HTR-8/SVneo (cell line): ENCODE results near the gene CD163L1.
A peak's percentile ranks its signal among the peaks of the same experiment; 100 is the strongest.

Experiments
- DNase-seq: peaks from one replicate; pipeline ENCODE4 v3.0.0; 2011; ENCODE audit warnings: low spot score, mixed read lengths; ENCODE audit not compliant: insufficient read length
- FAIRE-seq: peaks from 2 replicates; lab custom pipeline; 2011; peaks lifted over from hg19 to GRCh38; lab: Jason Lieb, UNC

The CD163L1 gene

DNA sequence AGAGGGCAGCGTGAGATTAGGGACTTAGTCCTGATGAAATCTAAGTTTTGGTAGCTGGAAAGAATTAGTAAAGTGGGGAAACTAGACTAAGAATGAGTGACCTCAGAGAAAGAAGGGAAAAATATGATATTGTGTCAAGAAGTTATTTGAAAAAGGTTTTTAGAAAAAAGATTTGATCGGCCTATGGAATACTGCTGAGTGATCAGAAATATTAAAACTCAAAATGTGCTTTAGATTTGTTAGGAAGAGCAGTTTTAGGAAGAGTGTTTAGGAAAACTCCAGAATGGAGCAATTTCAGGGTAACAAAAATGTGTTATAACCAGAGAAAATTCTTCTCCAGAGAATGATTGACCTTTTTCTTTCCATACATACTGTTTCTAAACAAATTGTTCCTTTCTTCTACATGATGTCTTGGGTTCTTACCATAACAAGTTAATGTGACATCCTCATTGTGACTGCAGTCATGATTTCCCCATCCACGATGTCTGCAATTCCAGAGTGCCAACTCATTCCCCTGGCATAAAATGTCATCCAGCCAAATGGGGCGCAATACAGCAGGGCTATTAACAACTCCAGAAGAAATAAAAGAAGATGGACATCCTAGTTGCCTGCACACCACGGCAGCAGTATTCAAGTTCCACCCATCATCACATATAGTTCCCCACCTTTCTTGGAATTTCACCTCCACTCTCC, 11.8 kb downstream of the CD163L1 start:
- peak; percentile 48 for FAIRE-seq
- no peak for DNase-seq

DNA sequence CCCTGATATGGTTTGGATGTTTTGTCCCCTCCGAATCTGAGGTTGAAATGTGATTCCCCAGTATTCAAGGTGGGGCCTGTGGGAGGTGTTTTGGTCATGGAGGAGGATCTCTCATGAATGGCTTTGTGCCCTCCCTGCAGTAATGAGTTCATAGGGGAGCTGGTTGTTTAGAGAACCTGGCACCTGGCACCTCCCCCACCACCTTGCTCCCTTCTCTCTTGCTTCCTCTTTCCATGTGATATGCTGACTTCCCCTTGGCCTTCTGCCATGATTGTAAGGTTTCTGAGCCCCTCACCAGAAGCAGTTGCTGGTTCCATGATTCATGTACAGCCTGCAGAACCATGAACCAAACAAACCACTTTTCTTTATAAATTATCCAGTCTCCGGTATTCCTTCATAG, 32.6 kb downstream of the CD163L1 start:
- DNase-seq (no peak), FAIRE-seq (no peak)

GRCh38 chr12:7404275-7404674, 39.7 kb downstream of the CD163L1 start:
- no peak for FAIRE-seq
- no peak for DNase-seq

GRCh38 chr12:7403466-7403865, 40.5 kb downstream of the CD163L1 start:
- FAIRE-seq: peak; percentile 40

GRCh38 chr12:7399089-7399488, 44.9 kb downstream of the CD163L1 start:
- DNase-seq: no peak
- no peak for FAIRE-seq

More at GRCh38 chr12:7403466-7403865, 40.5 kb downstream of the CD163L1 start:
- no peak for DNase-seq

- FAIRE-seq (no peak), DNase-seq (no peak)
These were observed 47.5 kb downstream of the CD163L1 start for GRCh38 chr12:7396418-7396817.

DNA sequence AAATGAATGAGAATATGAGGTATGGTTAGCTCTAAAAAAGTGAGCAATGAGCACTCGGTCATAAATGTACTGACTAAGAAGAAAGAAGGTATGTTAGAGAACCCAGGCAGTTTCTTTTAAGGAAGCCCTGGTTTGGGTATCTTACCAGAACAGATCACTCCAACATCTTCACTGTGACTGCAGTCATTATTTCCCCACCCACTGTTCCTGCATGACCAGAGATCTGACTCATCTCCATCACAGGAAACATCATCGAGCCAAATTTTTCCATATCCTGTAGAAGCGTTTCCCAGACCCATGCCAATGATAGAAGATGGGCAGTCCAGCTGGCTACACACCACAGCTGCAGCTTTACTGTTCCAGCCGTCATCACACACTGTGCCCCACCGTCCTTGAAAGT, 48.0 kb downstream of the CD163L1 start:
- FAIRE-seq (no peak), DNase-seq (no peak)

- no peak for DNase-seq
- FAIRE-seq: no peak
These were observed 56.7 kb downstream of the CD163L1 start for GRCh38 chr12:7387289-7387688.

- DNase-seq (no peak), FAIRE-seq (peak; percentile 16)
These were observed 60.8 kb downstream of the CD163L1 start for GRCh38 chr12:7383157-7383556.

DNA sequence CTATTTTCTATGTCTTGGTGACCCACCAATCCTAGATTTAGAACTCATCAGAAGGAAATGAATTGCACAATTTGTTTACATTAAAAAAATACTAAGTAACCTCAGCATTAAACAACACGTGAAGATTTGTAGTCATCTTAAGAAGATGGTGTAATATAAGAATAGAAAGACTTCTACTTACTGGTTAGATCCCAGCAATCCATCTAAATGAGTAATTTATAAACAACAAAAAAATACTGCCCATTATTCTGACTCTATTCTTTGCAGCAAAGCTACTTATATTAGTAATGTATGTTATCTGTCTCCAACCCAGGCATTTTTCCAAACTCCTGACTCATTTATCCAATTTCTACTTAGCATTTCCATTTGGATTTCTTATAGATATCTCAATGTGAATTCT, 67.8 kb downstream of the CD163L1 start:
- DNase-seq: no peak

GRCh38 chr12:7375145-7375543, 68.8 kb downstream of the CD163L1 start:
- DNase-seq: no peak
- FAIRE-seq: peak; percentile 4

More for the DNA sequence above, 67.8 kb downstream of the CD163L1 start:
- FAIRE-seq: no peak

DNA sequence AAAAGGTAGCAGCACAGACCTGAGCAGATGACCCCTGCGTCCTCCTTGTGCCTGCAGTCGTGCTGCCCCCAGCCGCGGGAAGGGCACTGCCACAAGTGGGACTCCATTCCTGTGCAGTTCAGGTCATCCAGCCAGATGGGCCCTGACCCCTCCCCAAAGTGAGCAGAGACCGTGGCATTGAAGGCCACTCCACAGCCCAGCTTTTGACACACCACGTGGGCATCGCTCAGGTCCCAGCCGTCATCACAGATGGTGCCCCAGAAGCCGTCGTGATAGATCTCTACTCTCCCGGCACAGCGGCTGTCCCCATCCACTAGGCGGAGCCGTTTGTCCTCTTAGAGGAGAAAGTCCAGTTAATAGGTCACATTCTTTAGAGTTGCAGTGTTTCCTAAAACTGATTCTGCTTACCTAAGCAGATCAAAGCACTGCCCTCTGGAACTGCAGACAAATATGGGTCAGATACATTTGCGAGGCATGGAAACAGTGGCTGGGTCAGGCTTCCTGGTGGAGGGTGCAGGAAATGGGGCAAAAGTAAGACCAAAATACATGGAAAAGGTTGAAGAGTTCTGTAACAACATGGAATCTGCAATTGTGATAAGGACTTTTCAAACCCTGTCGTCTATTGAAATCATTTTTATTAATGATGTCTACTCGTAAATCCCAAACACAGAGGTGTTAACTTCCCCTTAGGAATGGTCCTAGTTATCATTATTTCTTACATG, 69.4 kb downstream of the CD163L1 start:
- DNase-seq (peak; percentile 69), FAIRE-seq (peak; percentile 72)

DNA sequence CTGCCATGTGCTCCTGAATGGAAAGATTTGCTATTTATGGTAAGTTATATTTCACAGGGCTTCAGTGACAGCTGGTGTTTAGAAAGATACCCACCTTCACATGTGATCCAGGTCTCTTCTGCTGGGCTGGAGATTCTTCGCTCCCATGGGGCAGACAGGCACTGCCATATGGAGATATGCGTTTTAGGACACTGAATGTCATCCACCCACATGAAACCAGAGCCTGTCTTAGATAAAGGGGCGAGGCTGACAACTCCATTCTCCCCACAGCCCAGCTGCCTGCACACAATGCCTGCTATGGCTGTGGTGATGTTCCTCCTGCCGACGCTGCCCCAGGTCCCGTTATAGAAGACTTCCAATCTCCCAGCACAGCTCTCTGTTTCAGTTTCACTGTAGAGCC, 70.7 kb downstream of the CD163L1 start:
- no peak for FAIRE-seq

DNA sequence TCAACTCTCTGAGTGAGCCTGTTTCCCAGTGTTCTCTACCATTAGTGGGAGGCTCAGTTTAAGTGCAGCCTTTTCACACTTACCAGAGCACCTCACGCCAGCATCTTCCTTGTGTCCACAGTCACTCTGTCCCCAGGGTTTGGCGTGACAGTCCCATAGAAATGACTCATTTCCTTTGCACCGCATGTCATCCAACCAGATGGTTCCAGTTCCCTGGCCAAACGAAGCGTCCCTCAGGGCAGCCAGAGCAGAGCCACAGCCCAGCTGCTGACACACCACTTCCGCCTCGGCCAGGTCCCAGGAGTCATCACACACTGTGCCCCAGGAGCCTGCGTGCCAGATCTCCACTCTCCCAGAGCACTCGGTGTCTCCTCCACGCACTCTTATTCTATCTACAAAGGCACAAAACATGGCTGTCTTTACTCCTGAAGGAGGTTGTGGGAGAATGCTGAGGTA, 74.7 kb downstream of the CD163L1 start:
- FAIRE-seq (no peak), DNase-seq (no peak)

More for the DNA sequence above, 70.7 kb downstream of the CD163L1 start:
- no peak for DNase-seq

- FAIRE-seq: no peak
- no peak for DNase-seq
These were observed 81.2 kb downstream of the CD163L1 start for GRCh38 chr12:7362734-7363133.

DNA sequence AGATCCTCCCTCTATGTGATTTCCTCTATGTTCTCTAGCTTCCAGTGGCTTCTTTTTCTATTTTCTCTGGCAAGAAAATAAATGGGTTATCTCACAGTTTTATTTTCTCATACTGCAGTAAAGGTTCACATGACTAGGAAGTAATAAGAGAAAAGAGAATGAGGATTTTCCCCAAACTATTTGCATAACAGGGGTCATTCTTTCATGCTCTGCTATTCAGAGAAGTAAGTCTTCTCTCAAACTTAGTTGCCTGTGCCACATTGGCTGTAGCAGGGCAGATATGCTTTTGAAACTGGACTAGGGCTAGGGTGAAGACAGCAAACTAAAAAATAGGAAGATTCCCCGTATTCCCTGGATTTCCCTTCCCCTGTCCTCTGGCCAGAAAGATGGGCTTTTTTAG, 82.7 kb downstream of the CD163L1 start:
- FAIRE-seq: no peak

GRCh38 chr12:7354529-7354928, 89.4 kb downstream of the CD163L1 start:
- DNase-seq (no peak), FAIRE-seq (no peak)

More for the DNA sequence above, 82.7 kb downstream of the CD163L1 start:
- DNase-seq: no peak

- FAIRE-seq (no peak), DNase-seq (no peak)
These were observed 91.3 kb downstream of the CD163L1 start for GRCh38 chr12:7352661-7353060.

GRCh38 chr12:7351177-7351576, 92.8 kb downstream of the CD163L1 start:
- FAIRE-seq (no peak), DNase-seq (no peak)

DNA sequence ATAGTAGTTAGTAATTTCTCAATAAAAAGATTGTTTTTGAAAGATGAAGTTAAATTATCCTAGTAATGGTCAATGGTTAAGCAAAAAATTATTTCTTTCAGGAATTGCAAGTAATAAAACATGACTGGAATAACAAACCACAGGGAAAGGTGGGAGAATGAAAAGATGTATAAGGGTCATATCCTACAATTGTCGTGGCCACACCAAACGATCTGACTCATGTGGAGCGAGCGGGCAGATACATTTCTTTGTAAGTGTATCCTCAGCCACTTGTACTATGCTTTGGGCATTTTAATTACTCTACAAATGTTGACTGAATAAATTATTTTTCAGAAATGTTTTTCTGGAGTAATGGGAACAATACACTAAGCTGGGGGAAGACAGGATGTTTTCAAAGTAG, 94.5 kb downstream of the CD163L1 start:
- no peak for DNase-seq
- FAIRE-seq: no peak

DNA sequence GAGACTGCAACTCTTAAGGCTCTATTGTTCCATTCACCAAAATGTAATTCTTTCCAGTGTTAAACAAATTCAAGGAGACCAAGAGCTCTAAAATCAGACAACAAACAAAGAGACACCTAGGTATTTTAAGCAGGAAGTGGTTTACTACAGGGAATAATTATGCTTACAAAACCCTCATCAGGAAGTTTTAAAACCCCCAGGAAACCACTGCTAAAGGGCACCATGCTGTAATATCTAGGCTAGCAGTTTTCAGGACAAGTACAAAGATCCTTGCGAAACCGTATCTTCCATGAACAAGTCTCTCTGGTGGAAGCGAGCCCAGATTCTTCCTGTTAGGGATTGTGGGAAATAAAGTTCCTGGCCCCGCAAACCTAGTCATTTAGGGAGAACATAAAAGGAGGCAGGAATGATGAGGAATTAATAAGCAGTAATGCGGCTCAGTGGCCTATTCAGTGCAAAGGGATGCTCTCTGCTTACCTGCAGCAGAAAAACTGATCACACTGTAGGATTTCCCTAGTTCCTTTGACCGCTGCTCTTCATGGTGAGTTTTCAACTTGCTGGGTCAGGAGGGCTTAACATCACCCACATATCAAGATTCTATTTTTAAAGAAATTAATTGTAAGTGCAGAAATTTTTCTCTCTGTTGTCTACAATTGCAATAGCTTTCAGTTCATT, 97.3 kb downstream of the CD163L1 start:
- FAIRE-seq (no peak), DNase-seq (no peak)
